Measurements from ENCODE around the gene FAM3A. TPM values are rescaled to one million over a fixed set of nuclear protein-coding genes. Genes with fewer than 3 reads are reported as not detected.
A peak's percentile ranks its signal among the peaks of the same experiment; 100 is the strongest.

FAM3A gene
- total RNA-seq, 1 experiment from 2014 or later = 35.8 TPM

- peaks cover 8% of the 10 kb centered on the region for H3K4me1 ChIP-seq (ENCODE audit: insufficient read depth, low read length, poor library complexity, severe bottlenecking)
- no peaks in the 10 kb centered on the region for H3K27me3 ChIP-seq (replicated peaks; ENCODE audit: insufficient read depth, low read depth, low read length, poor library complexity)
- BruUV-seq (replicated peaks) = no TSS peak
- H3K36me3 ChIP-seq (ENCODE audit: insufficient read depth, low read length, poor library complexity, severe bottlenecking) = peaks cover 3% of the 10 kb centered on the region
- no peak for TF ChIP-seq EZH2 (IDR thresholded peaks at IDR 0.05; ENCODE audit: borderline replicate concordance, low read depth, low read length, poor library complexity, severe bottlenecking)
- no peak for TF ChIP-seq CTCF (conservative IDR thresholded peaks at IDR 0.05; ENCODE audit: low read depth, low read length)
- intact Hi-C loops (cut with micrococcal nuclease; ENCODE audit: unreplicated experiment) = loop anchor here (10.0 kb wide), 1 partner anchor 195 kb away; no protein-coding TSS in a partner anchor
- no peaks in the 10 kb centered on the region for H3K9me3 ChIP-seq (ENCODE audit: low read depth, low read length, poor library complexity, severe bottlenecking)
- ChIA-PET POLR2A (ENCODE audit: low non-redundant PET) (no interaction called here), CTCF (no interaction called here)
- no peak overlapping the region for H3K27ac ChIP-seq (ENCODE audit: low read depth, low read length, poor library complexity, severe bottlenecking)
- no peak overlapping the region for H3K4me3 ChIP-seq (ENCODE audit: low read depth, low read length, poor library complexity, severe bottlenecking)
- DNase-seq (ENCODE audit: low spot score) = no peak
These were observed 33.7 kb upstream of the FAM3A start for GRCh38 chrX:154549766-154550165.

DNA sequence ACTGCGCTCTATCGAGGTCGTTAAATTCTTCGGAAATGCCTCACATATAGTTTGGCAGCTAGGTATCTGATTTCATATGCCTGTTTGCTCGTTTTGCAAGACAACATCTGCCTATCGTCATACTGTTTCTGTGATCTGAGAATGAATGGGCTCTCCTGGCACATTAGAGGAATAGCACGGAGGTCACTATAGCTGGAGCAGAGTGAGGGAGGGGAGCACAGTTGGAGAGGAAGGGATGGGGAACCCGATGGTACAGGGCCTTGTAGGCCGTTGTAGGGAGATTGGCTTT lies 31.9 kb upstream of the FAM3A start:
- Histone ChIP-seq H3K4me1 (ENCODE audit: insufficient read depth, low read length, poor library complexity, severe bottlenecking) (peaks cover 12% of the 10 kb centered on the region), H3K36me3 (ENCODE audit: insufficient read depth, low read length, poor library complexity, severe bottlenecking) (peaks cover 7% of the 10 kb centered on the region), H3K27ac (ENCODE audit: low read depth, low read length, poor library complexity, severe bottlenecking) (peak overlapping the region; percentile 95), H3K9me3 (ENCODE audit: low read depth, low read length, poor library complexity, severe bottlenecking) (no peaks in the 10 kb centered on the region), H3K4me3 (ENCODE audit: low read depth, low read length, poor library complexity, severe bottlenecking) (peak overlapping the region; percentile 91), H3K27me3 (replicated peaks; ENCODE audit: insufficient read depth, low read depth, low read length, poor library complexity) (no peaks in the 10 kb centered on the region)
- no peak for DNase-seq (ENCODE audit: low spot score)
- no TSS peak for BruUV-seq (replicated peaks)
- POLR2A ChIA-PET (ENCODE audit: low non-redundant PET) = no interaction called here
- CTCF ChIA-PET = no interaction called here
- intact Hi-C loops (cut with micrococcal nuclease; ENCODE audit: unreplicated experiment) = loop anchor here (10.0 kb wide), 1 partner anchor 197 kb away; no protein-coding TSS in a partner anchor
- TF ChIP-seq EZH2 (IDR thresholded peaks at IDR 0.05; ENCODE audit: borderline replicate concordance, low read depth, low read length, poor library complexity, severe bottlenecking) (no peak), CTCF (conservative IDR thresholded peaks at IDR 0.05; ENCODE audit: low read depth, low read length) (no peak)

- ChIA-PET POLR2A (ENCODE audit: low non-redundant PET) (no interaction called here), CTCF (interaction anchor here (0.6 kb wide), 1 partner anchor 535 kb away, joined by 4 read pairs; no protein-coding TSS in a partner anchor)
- H3K4me3 ChIP-seq (ENCODE audit: low read depth, low read length, poor library complexity, severe bottlenecking) = peak within 1 kb of the TSS; percentile 91
- H3K27me3 ChIP-seq (replicated peaks; ENCODE audit: insufficient read depth, low read depth, low read length, poor library complexity) = no peaks in the 10 kb centered on the region
- peaks cover 15% of the 10 kb centered on the region for H3K4me1 ChIP-seq (ENCODE audit: insufficient read depth, low read length, poor library complexity, severe bottlenecking)
- H3K27ac ChIP-seq (ENCODE audit: low read depth, low read length, poor library complexity, severe bottlenecking) = peak within 1 kb of the TSS; percentile 95
- peak; percentile 92 for DNase-seq (ENCODE audit: low spot score)
- intact Hi-C loops (cut with micrococcal nuclease; ENCODE audit: unreplicated experiment) = loop anchor here (10.0 kb wide), 1 partner anchor 197 kb away; no protein-coding TSS in a partner anchor
- peaks cover 9% of the 10 kb centered on the region for H3K36me3 ChIP-seq (ENCODE audit: insufficient read depth, low read length, poor library complexity, severe bottlenecking)
- no peak for TF ChIP-seq CTCF (conservative IDR thresholded peaks at IDR 0.05; ENCODE audit: low read depth, low read length)
- TF ChIP-seq EZH2 (IDR thresholded peaks at IDR 0.05; ENCODE audit: borderline replicate concordance, low read depth, low read length, poor library complexity, severe bottlenecking) = no peak
- H3K9me3 ChIP-seq (ENCODE audit: low read depth, low read length, poor library complexity, severe bottlenecking) = no peaks in the 10 kb centered on the region
- no TSS peak for BruUV-seq (replicated peaks)
These were observed 31.4 kb upstream of the FAM3A start, which contains the start of gene IKBKG for GRCh38 chrX:154547245-154548027. TSS of gene IKBKG (plus strand) at chrX:154547620. CDS start at chrX:154552003, 4,383 bp downstream.

All from A673 (cell line).